K562 (cell line): ENCODE measurements around the gene PRKX. TPM values are rescaled to one million over a fixed set of nuclear protein-coding genes. Genes with fewer than 3 reads are reported as not detected.

ENCODE experiments used
- ATAC-seq: fragments of 200-7000 bp; cut with Tn5 transposase; 3 replicates; pipeline ENCODE4 v1.9.1; 2020; ENCODE audit warnings: moderate library complexity
- BruUV-seq: library from RNA; stranded (reverse); fragments of 400-500 nt; replicated peaks from 2 replicates; lab custom pipeline; 2021; lab: Mats Ljungman, UMichigan
- CTCF ChIA-PET: fragments of 300-600 bp; formaldehyde crosslinking; extraction: SDS; loops from one replicate; lab custom pipeline; 2021; ENCODE audit warnings: low intra/inter-chr PET ratio; lab: Yijun Ruan, JAX
- POLR2A ChIA-PET: fragments of 300-600, 350-650 bp; sonication (Branson Sonifier 250); formaldehyde crosslinking; extraction: SDS; loops from one replicate; lab custom pipeline; 2021; ENCODE audit warnings: antibody characterized with exemption, inconsistent platforms; lab: Yijun Ruan, JAX
- DNase-seq, 4 experiments: peaks; one replicate each; pipeline versions ENCODE4 v3.0.0 to v3.0.0-alpha.2; 2011 to 2018; ENCODE audit warnings: low spot score in 3 of 4, mixed read lengths in 3 of 4; ENCODE audit errors: extremely low read depth in 1 of 4
- FAIRE-seq: peaks from 2 replicates; lab custom pipeline; 2011; peaks lifted over from hg19 to GRCh38; lab: Jason Lieb, UNC
- H2AFZ ChIP-seq: 2 replicates; pipeline ENCODE4 v1.6.0; 2011; ENCODE audit warnings: low read depth, low read length, control low read depth, inconsistent platforms
- H3K27ac ChIP-seq: fragments of 200-600 bp; 3 replicates; pipeline ENCODE4 v1.8.0; 2011; ENCODE audit warnings: low read depth, mild to moderate bottlenecking, control low read depth, inconsistent platforms, low read length, moderate library complexity, mixed read lengths; ENCODE audit errors: extremely low read depth
- H3K27me3 ChIP-seq, 2 experiments: fragments of 300-600 bp in 1 of 2; 2 replicates in 1 of 2; 3 replicates in 1 of 2; pipeline versions ENCODE4 v1.6.0 to v1.8.0; 2011; ENCODE audit warnings: inconsistent platforms in 2 of 2, low read length in 2 of 2, mild to moderate bottlenecking in 1 of 2, mixed read lengths in 1 of 2, moderate library complexity in 1 of 2; ENCODE audit not compliant: control insufficient read depth in 2 of 2, insufficient read depth in 2 of 2
- H3K36me3 ChIP-seq: fragments of 300-600 bp; 3 replicates; pipeline ENCODE4 v1.8.0; 2011; ENCODE audit warnings: mild to moderate bottlenecking, low read length, inconsistent platforms; ENCODE audit not compliant: control insufficient read depth, insufficient read depth
- H3K4me1 ChIP-seq, 2 experiments: fragments of 200-600 bp in 1 of 2; replicated peaks in 1 of 2; 2 replicates in 1 of 2; 3 replicates in 1 of 2; pipeline versions ENCODE4 v1.5.1 to v1.8.0; 2011; ENCODE audit warnings: inconsistent platforms in 2 of 2, low read length in 2 of 2, mild to moderate bottlenecking in 1 of 2, mixed read lengths in 1 of 2, moderate library complexity in 1 of 2; ENCODE audit not compliant: control insufficient read depth in 2 of 2, insufficient read depth in 2 of 2
- H3K4me2 ChIP-seq: 2 replicates; pipeline ENCODE4 v1.6.1; 2011; ENCODE audit warnings: low read length, control low read depth, inconsistent platforms, mixed read lengths; ENCODE audit not compliant: insufficient read depth
- H3K4me3 ChIP-seq: fragments of 200-600 bp; sonication (generic), shearing (Covaris generic); 2 replicates; pipeline ENCODE4 v1.5.1; 2016; ENCODE audit warnings: control low read depth, inconsistent platforms
- H3K79me2 ChIP-seq: fragments of 200-600 bp; 3 replicates; pipeline ENCODE4 v1.8.0; 2011; ENCODE audit warnings: low read length, inconsistent platforms; ENCODE audit not compliant: control insufficient read depth, insufficient read depth
- H3K9ac ChIP-seq, 2 experiments: 2 replicates each; pipeline versions ENCODE4 v1.6.0 to v1.6.1; 2011; ENCODE audit warnings: low read depth in 2 of 2, low read length in 2 of 2, control low read depth in 1 of 2, inconsistent platforms in 1 of 2, mild to moderate bottlenecking in 1 of 2, mixed read lengths in 1 of 2; ENCODE audit not compliant: insufficient read depth in 1 of 2
- H3K9me1 ChIP-seq: one replicate; pipeline ENCODE4 v1.6.0; 2011; ENCODE audit warnings: inconsistent platforms, mild to moderate bottlenecking, low read length, moderate library complexity; ENCODE audit not compliant: control insufficient read depth, insufficient read depth
- H3K9me3 ChIP-seq: replicated peaks from 2 replicates; pipeline ENCODE4 v1.5.1; 2011; ENCODE audit warnings: low read depth, low read length, inconsistent platforms; ENCODE audit not compliant: control insufficient read depth, insufficient read depth
- H4K20me1 ChIP-seq: replicated peaks from 2 replicates; pipeline ENCODE4 v1.6.1; 2011; ENCODE audit warnings: low read length, inconsistent platforms, mixed read lengths; ENCODE audit not compliant: control insufficient read depth, insufficient read depth
- ETS2 ChIP-seq: IDR thresholded peaks from 2 replicates; pipeline ENCODE4 v1.6.1; 2016; ENCODE audit warnings: borderline replicate concordance, missing genetic modification characterization, mild to moderate bottlenecking, moderate library complexity, missing compliant biosample characterization; ENCODE audit not compliant: poor library complexity, severe bottlenecking
- EZH2 ChIP-seq: IDR thresholded peaks from 2 replicates; pipeline ENCODE4 v1.6.1; 2012; ENCODE audit warnings: low read depth, mild to moderate bottlenecking, inconsistent platforms, low read length, borderline replicate concordance
- GABPA ChIP-seq: fragments of 200-800 bp; sonication (Bioruptor generic); conservative IDR thresholded peaks from 2 replicates; pipeline ENCODE4 v1.6.1; 2016; ENCODE audit warnings: low read depth, missing genetic modification characterization, missing compliant biosample characterization
- MBD1 ChIP-seq: fragments of 250-450 bp; sonication (Bioruptor Pico); IDR thresholded peaks from 2 replicates; pipeline ENCODE4 v1.8.0; 2022; ENCODE audit warnings: inconsistent platforms
- WGBS: fragments of 100-300 bp; shearing (Covaris generic); methylation state at CpG from one replicate; pipeline ENCODE4 v1.1.6; 2016; ENCODE audit warnings: low coverage, mixed read lengths; ENCODE audit not compliant: insufficient coverage; ENCODE audit errors: missing lambda C conversion rate; 5-methylcytosine and 5-hydroxymethylcytosine counted together
- in situ Hi-C: fragments of 300-500 bp; cut with MboI; formaldehyde crosslinking; loops from 4 replicates; pipeline ENCODE4 v1.15.0; 2018; ENCODE audit warnings: inconsistent platforms, mixed read lengths
- intact Hi-C: fragments of 100-400 bp; cut with micrococcal nuclease; formaldehyde crosslinking; loops from 2 replicates; pipeline ENCODE4 v1.14.2; 2022
- polyA plus RNA-seq, 8 experiments: library from polyadenylated mRNA; depleted of rRNA in 4 of 8; stranded (reverse) in 5 of 8; unstranded in 3 of 8; fragments of >200 nt; fragmentation: Nextera tagmentation in 2 of 8; fragmentation: Illumina TruSeq in 1 of 8; extraction: Ambion mirVana in 2 of 8; extraction: Trizol in 1 of 8; gene quantifications; 2 replicates each; pipeline versions ENCODE4 v1.2.1 to v1.2.3, GENCODE V29; 2011 to 2014; ENCODE audit warnings: inconsistent platforms in 1 of 8, missing spikeins in 1 of 8
- total RNA-seq, 7 experiments: library from RNA; depleted of rRNA in 6 of 7; stranded (reverse); fragments of >200 nt in 6 of 7; fragmentation: Illumina TruSeq in 2 of 7; extraction: Trizol in 2 of 7; gene quantifications; 2 replicates each; pipeline versions ENCODE4 v1.2.1 to v1.2.3, GENCODE V29; 2011 to 2021; ENCODE audit warnings: low replicate concordance in 1 of 7

PRKX gene
- total and polyA plus RNA-seq, 9 of the 15 experiments (the other 6 are each of a cell fraction or from before 2014, with no cell fraction given), result 3.3 to 29.4 (median 23.7) TPM

- Histone ChIP-seq H3K4me3 (peak overlapping the region; percentile 74), H3K9me3 (no peaks in the 10 kb centered on the region), H3K9ac (peak overlapping the region; percentile 59 to 93), H2AFZ (peak overlapping the region; percentile 84), H4K20me1 (no peaks in the 10 kb centered on the region; the same call in 1 of the 2 replicates), H3K79me2 (peaks cover 41% of the 10 kb centered on the region), H3K27me3 (no peaks in the 10 kb centered on the region), H3K4me1 (peaks cover 3 to 25% of the 10 kb centered on the region in 2 experiments; a peak in 4 of 5 replicates), H3K36me3 (peaks cover 6% of the 10 kb centered on the region; the same call in 1 of the 3 replicates), H3K27ac (peak overlapping the region; percentile 78; the same call in 2 of the 3 replicates), H3K9me1 (no peaks in the 10 kb centered on the region), H3K4me2 (peak overlapping the region; percentile 82)
- no peak for FAIRE-seq
- in situ Hi-C loops (no loop called here), intact Hi-C loops (loop anchor here (5.0 to 10.0 kb wide), 2 partner anchors 59 to 98 kb away; no protein-coding TSS in a partner anchor)
- ChIA-PET POLR2A (no interaction called here), CTCF (no interaction called here)
- peak; percentile 6; the same call in 1 of the 2 replicates for TF ChIP-seq GABPA (tag)
- TF ChIP-seq ETS2 (tag), result no peak
- no peak for TF ChIP-seq EZH2
- DNase-seq, result peak in 1 of 4 experiments; percentile 39
- WGBS, result 6% methylated on average over 9 of the region's 15 CpGs
- no TSS peak for BruUV-seq
- peak; percentile 11 for ATAC-seq
Observed at GRCh38 chrX:3713937-3714434, 537 bp upstream of the PRKX start.

GRCh38 chrX:3712870-3713224 lies 602 bp downstream of the PRKX start:
- in situ Hi-C loops, result no loop called here
- peak overlapping the region; percentile 78 for H3K27ac ChIP-seq
- TF ChIP-seq MBD1 (CRISPR knock-in tag), result no peak

More at GRCh38 chrX:3712870-3713224, 602 bp downstream of the PRKX start:
- POLR2A ChIA-PET, result interaction anchor here (1.4 kb wide), 1 partner anchor 12 kb away, joined by 5 read pairs; no protein-coding TSS in a partner anchor
- WGBS, result 0% methylated on average over 10 of the region's 38 CpGs
- peak overlapping the region; percentile 82 for H3K4me2 ChIP-seq
- no peak for FAIRE-seq
- no peaks in the 10 kb centered on the region for H3K27me3 ChIP-seq
- no TSS peak for BruUV-seq
- peak; percentile 49 for ATAC-seq
- no peaks in the 10 kb centered on the region for H3K9me3 ChIP-seq
- H3K9ac ChIP-seq, result peak overlapping the region; percentile 63 to 93
- peaks cover 3 to 25% of the 10 kb centered on the region in 2 experiments; a peak in 4 of 5 replicates for H3K4me1 ChIP-seq
- peaks cover 44% of the 10 kb centered on the region for H3K79me2 ChIP-seq
- CTCF ChIA-PET, result no interaction called here
- H3K4me3 ChIP-seq, result peak overlapping the region; percentile 74
- no peaks in the 10 kb centered on the region for H3K9me1 ChIP-seq
- H4K20me1 ChIP-seq, result no peaks in the 10 kb centered on the region; the same call in 1 of the 2 replicates
- intact Hi-C loops, result loop anchor here (5.0 to 10.0 kb wide), 2 partner anchors 58 to 99 kb away; no protein-coding TSS in a partner anchor
- peaks cover 10% of the 10 kb centered on the region; the same call in 1 of the 3 replicates for H3K36me3 ChIP-seq
- H2AFZ ChIP-seq, result peak overlapping the region; percentile 40; the same call in 1 of the 2 replicates
- DNase-seq, result peak in 3 of 4 experiments; percentile 21 to 38 (median 31)
